Astrocyte (in vitro differentiated cells and primary cell): ENCODE measurements around the gene ACKR4. TPM values are rescaled to one million over a fixed set of nuclear protein-coding genes. Genes with fewer than 3 reads are reported as not detected.
A peak's percentile ranks its signal among the peaks of the same experiment; 100 is the strongest.

Source experiments
- DNase-seq: peaks from one replicate; pipeline ENCODE4 v3.0.0-alpha.2; 2010; ENCODE audit warnings: low read depth
- FAIRE-seq: peaks from 2 replicates; lab custom pipeline; 2011; peaks lifted over from hg19 to GRCh38; lab: Jason Lieb, UNC
- H2AFZ ChIP-seq: 2 replicates; pipeline ENCODE4 v1.6.0; 2012; ENCODE audit warnings: low read depth, low read length, inconsistent platforms
- H3K27ac ChIP-seq: 2 replicates; pipeline ENCODE4 v1.5.1; 2011; ENCODE audit warnings: low read depth, low read length, inconsistent platforms
- H3K27me3 ChIP-seq: 2 replicates; pipeline ENCODE4 v1.6.0; 2011; ENCODE audit warnings: low read length, inconsistent platforms; ENCODE audit not compliant: insufficient read depth
- H3K36me3 ChIP-seq: 2 replicates; pipeline ENCODE4 v1.5.1; 2011; ENCODE audit warnings: low read length, inconsistent platforms; ENCODE audit not compliant: insufficient read depth
- H3K4me1 ChIP-seq: 2 replicates; pipeline ENCODE4 v1.5.1; 2011; ENCODE audit warnings: low read length, inconsistent platforms; ENCODE audit not compliant: insufficient read depth
- H3K4me2 ChIP-seq: 2 replicates; pipeline ENCODE4 v1.6.0; 2012; ENCODE audit warnings: low read length, inconsistent platforms
- H3K4me3 ChIP-seq: 2 replicates; pipeline ENCODE4 v1.5.1; 2011; ENCODE audit warnings: low read depth, mild to moderate bottlenecking, low read length, inconsistent platforms; ENCODE audit not compliant: insufficient read depth
- H3K79me2 ChIP-seq: 2 replicates; pipeline ENCODE4 v1.6.0; 2012; ENCODE audit warnings: mild to moderate bottlenecking, low read length, inconsistent platforms; ENCODE audit not compliant: insufficient read depth
- H3K9ac ChIP-seq: 2 replicates; pipeline ENCODE4 v1.6.0; 2012; ENCODE audit warnings: mild to moderate bottlenecking, low read length, inconsistent platforms
- H3K9me3 ChIP-seq: 2 replicates; pipeline ENCODE4 v1.5.1; 2012; ENCODE audit warnings: low read depth, mild to moderate bottlenecking, low read length, inconsistent platforms; ENCODE audit not compliant: insufficient read depth
- H4K20me1 ChIP-seq: 2 replicates; pipeline ENCODE4 v1.6.0; 2012; ENCODE audit warnings: low read length, inconsistent platforms; ENCODE audit not compliant: insufficient read depth
- H3K27ac Mint-ChIP-seq: one replicate; pipeline ENCODE4 v1.8.0; 2021; ENCODE audit warnings: mild to moderate bottlenecking, mixed read lengths; ENCODE audit not compliant: unreplicated experiment
- H3K27me3 Mint-ChIP-seq: one replicate; pipeline ENCODE4 v1.8.0; 2021; ENCODE audit warnings: low read depth, mixed read lengths; ENCODE audit not compliant: unreplicated experiment
- H3K36me3 Mint-ChIP-seq: one replicate; pipeline ENCODE4 v1.8.0; 2021; ENCODE audit warnings: low read depth, mixed read lengths; ENCODE audit not compliant: unreplicated experiment
- H3K4me1 Mint-ChIP-seq: one replicate; pipeline ENCODE4 v1.8.0; 2021; ENCODE audit warnings: low read depth, mixed read lengths; ENCODE audit not compliant: unreplicated experiment
- H3K4me3 Mint-ChIP-seq: one replicate; pipeline ENCODE4 v1.8.0; 2021; ENCODE audit warnings: mild to moderate bottlenecking, moderate library complexity, mixed read lengths; ENCODE audit not compliant: unreplicated experiment
- H3K9me3 Mint-ChIP-seq: one replicate; pipeline ENCODE4 v1.8.0; 2021; ENCODE audit warnings: mild to moderate bottlenecking, mixed read lengths; ENCODE audit not compliant: unreplicated experiment
- EZH2 ChIP-seq: IDR thresholded peaks from 2 replicates; pipeline ENCODE4 v1.6.1; 2012; ENCODE audit warnings: mild to moderate bottlenecking, low read length, inconsistent platforms; ENCODE audit not compliant: insufficient read depth
- total RNA-seq: library from RNA; stranded (reverse); gene quantifications from 2 replicates; pipeline ENCODE4 v1.2.1, GENCODE V29; 2021
- TF ChIP-seq, protein P1 (sequence below): IDR thresholded peaks from 2 replicates; pipeline ENCODE4 v1.5.1; 2011; ENCODE audit warnings: low read depth, mild to moderate bottlenecking, inconsistent platforms, low read length, moderate library complexity; ENCODE audit not compliant: insufficient read depth

ACKR4 gene
- total RNA-seq, 1 donor from 2014 or later: not detected

DNA sequence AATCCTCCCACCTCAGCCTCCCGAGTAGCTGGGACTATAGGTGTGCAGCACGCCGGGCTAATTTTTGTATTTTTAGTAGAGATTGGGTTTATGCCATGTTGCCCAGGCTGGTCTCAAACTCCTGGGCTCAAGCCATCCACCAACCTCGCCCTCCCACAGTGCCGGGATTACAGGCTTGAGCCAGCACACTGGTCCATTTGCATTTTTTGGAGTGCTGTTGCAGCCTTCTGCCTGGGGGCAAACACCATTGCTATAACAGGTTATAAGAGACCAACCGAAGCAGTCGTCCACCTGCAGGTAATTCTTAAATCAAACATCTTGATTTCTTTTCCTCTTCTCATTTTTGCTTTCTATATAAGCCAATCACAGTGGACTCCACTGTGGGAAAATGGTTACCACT lies 27.7 kb downstream of the ACKR4 start:
- Histone ChIP-seq H4K20me1 (no peaks in the 10 kb centered on the region), H3K4me2 (no peak overlapping the region), H3K36me3 (peaks cover 11% of the 10 kb centered on the region), H3K4me3 (no peak overlapping the region), H3K79me2 (no peaks in the 10 kb centered on the region), H3K9ac (no peak overlapping the region), H3K27me3 (no peaks in the 10 kb centered on the region), H3K9me3 (no peaks in the 10 kb centered on the region), H2AFZ (no peak overlapping the region), H3K4me1 (peaks cover 5% of the 10 kb centered on the region), H3K27ac (no peak overlapping the region)
- no peaks in the 10 kb centered on the region for H3K9me3 Mint-ChIP-seq
- peaks cover 9% of the 10 kb centered on the region for H3K36me3 Mint-ChIP-seq
- no peak for TF ChIP-seq EZH2
- TF ChIP-seq, protein P1, sequence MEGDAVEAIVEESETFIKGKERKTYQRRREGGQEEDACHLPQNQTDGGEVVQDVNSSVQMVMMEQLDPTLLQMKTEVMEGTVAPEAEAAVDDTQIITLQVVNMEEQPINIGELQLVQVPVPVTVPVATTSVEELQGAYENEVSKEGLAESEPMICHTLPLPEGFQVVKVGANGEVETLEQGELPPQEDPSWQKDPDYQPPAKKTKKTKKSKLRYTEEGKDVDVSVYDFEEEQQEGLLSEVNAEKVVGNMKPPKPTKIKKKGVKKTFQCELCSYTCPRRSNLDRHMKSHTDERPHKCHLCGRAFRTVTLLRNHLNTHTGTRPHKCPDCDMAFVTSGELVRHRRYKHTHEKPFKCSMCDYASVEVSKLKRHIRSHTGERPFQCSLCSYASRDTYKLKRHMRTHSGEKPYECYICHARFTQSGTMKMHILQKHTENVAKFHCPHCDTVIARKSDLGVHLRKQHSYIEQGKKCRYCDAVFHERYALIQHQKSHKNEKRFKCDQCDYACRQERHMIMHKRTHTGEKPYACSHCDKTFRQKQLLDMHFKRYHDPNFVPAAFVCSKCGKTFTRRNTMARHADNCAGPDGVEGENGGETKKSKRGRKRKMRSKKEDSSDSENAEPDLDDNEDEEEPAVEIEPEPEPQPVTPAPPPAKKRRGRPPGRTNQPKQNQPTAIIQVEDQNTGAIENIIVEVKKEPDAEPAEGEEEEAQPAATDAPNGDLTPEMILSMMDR: no peak
- no peaks in the 10 kb centered on the region for H3K27me3 Mint-ChIP-seq
- no peak overlapping the region for H3K4me3 Mint-ChIP-seq
- H3K4me1 Mint-ChIP-seq: peaks cover 3% of the 10 kb centered on the region
- no peak for FAIRE-seq
- no peak overlapping the region for H3K27ac Mint-ChIP-seq
- no peak for DNase-seq

DNA sequence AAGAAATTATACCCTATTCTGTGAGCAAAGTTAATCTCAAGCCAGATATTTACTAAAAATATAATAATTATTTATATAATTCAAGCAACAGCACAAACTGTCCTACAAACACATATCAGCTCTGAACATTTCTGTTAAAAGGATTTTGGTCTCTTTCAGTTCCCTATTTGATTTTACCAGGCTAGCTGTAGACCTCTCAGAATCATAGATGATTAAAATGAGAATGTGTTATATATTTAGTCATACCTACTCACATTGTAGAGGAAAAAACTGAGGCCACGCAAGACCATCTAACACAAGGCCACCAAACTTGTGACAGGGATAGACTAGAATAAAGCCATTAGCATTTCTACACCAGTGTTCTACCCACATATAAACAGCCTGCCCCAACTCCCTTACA lies 28.5 kb downstream of the ACKR4 start:
- H3K4me1 Mint-ChIP-seq: peaks cover 3% of the 10 kb centered on the region
- Histone ChIP-seq H3K4me3 (no peak overlapping the region), H3K79me2 (no peaks in the 10 kb centered on the region), H2AFZ (no peak overlapping the region), H3K36me3 (peaks cover 11% of the 10 kb centered on the region), H4K20me1 (no peaks in the 10 kb centered on the region), H3K27ac (no peak overlapping the region), H3K27me3 (no peaks in the 10 kb centered on the region), H3K9ac (no peak overlapping the region), H3K9me3 (no peaks in the 10 kb centered on the region), H3K4me1 (peaks cover 10% of the 10 kb centered on the region), H3K4me2 (no peak overlapping the region)
- no peaks in the 10 kb centered on the region for H3K9me3 Mint-ChIP-seq
- DNase-seq (no peak), FAIRE-seq (no peak)
- no peak overlapping the region for H3K4me3 Mint-ChIP-seq
- no peak for TF ChIP-seq EZH2
- TF ChIP-seq, protein P1: no peak
- peaks cover 7% of the 10 kb centered on the region for H3K36me3 Mint-ChIP-seq
- H3K27ac Mint-ChIP-seq: no peak overlapping the region
- H3K27me3 Mint-ChIP-seq: no peaks in the 10 kb centered on the region

DNA sequence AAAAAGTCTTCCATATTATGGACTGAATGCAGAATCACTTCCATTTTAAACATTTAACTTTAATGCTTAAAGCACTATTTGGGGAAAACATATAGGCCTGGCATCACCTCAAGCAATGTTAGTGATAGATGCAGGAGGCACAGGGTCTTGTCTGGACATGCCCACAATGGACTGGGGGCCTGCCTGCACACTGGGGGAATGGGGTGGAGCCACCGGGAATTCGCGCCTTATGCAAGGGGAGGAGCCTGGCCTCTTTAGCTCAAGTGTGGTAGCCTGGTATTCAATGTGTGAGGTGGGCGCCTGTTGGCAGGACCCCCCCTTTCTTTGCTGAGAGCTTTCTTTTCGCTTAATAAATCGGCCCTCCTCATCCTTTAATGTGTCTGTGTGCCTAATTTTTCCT lies 29.9 kb downstream of the ACKR4 start:
- Histone ChIP-seq H3K27me3 (no peaks in the 10 kb centered on the region), H3K9ac (no peak overlapping the region), H3K27ac (no peak overlapping the region), H3K4me2 (no peak overlapping the region), H2AFZ (no peak overlapping the region), H4K20me1 (no peaks in the 10 kb centered on the region), H3K4me3 (no peak overlapping the region), H3K36me3 (peaks cover 11% of the 10 kb centered on the region), H3K9me3 (no peaks in the 10 kb centered on the region), H3K4me1 (peaks cover 10% of the 10 kb centered on the region), H3K79me2 (no peaks in the 10 kb centered on the region)
- Mint-ChIP-seq H3K27ac (peak overlapping the region; percentile 41), H3K9me3 (no peaks in the 10 kb centered on the region), H3K27me3 (no peaks in the 10 kb centered on the region), H3K36me3 (no peaks in the 10 kb centered on the region), H3K4me1 (peaks cover 3% of the 10 kb centered on the region), H3K4me3 (no peak overlapping the region)
- no peak for TF ChIP-seq EZH2
- TF ChIP-seq, protein P1: no peak
- DNase-seq: no peak
- no peak for FAIRE-seq
